Measurements from ENCODE around the gene SAMHD1.
"Not testable (repeated sequence)": the region's sequence is repeated elsewhere in the genome, so short reads cannot be mapped to it uniquely, and the experiment has no call there.

Gene SAMHD1

DNA sequence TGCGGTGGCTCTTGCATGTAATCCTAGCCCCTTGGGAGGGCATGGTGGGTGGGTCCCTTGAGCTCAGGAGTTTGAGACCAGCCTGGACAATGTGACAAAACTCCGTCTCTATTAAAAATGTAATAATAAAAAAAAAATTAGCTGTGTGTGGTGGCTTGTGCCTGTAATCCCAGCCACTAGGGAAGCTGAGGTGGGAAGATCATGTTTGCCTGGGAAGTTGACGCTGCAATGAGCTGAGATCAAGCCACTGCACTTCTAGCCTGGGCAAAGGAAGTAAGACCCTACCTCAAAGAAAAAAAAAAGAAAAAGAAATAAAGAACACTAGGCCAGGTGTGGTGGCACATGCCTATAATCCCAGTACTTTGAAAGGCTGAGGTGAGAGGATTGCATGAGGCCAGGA is 4.5 kb upstream of the SAMHD1 start:
- no peak for DNase-seq (ENCODE audit: low read depth)

DNA sequence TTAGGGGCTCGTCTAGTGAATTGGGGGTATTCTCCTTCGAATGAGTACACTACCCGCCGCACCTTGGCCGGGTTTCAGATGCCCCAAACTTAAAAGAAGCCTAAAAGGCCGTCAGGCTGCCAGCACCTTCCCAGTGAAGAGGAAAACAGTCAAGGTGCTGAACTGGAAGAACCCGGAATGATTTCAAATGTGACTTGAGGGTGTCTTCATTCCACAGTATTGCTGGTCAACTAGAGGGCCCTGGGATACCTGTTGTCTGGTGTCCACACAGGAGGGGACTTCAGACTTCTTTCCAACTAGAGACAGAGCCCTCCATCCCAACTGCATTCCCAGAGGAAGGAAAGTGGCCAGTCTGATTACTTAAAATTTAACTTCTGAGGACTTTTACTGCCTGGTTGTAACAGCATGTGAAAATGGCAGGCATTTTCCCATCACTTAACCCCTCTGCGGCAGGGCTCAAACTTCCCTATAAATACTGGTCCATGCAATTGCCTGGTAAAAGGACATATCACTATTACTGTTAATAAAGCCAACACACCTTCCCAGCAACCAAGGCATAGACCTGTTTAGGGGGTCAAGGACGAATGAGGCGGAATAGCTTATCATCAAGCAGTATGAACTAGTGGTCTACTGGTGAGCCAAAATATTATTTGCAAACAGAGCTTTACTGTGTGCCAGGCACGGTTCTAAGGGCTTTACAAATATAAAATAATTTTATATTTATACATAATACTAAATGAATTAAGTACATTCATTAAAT is 651 bp upstream of the SAMHD1 start:
- DNase-seq (ENCODE audit: low read depth): no peak

DNA sequence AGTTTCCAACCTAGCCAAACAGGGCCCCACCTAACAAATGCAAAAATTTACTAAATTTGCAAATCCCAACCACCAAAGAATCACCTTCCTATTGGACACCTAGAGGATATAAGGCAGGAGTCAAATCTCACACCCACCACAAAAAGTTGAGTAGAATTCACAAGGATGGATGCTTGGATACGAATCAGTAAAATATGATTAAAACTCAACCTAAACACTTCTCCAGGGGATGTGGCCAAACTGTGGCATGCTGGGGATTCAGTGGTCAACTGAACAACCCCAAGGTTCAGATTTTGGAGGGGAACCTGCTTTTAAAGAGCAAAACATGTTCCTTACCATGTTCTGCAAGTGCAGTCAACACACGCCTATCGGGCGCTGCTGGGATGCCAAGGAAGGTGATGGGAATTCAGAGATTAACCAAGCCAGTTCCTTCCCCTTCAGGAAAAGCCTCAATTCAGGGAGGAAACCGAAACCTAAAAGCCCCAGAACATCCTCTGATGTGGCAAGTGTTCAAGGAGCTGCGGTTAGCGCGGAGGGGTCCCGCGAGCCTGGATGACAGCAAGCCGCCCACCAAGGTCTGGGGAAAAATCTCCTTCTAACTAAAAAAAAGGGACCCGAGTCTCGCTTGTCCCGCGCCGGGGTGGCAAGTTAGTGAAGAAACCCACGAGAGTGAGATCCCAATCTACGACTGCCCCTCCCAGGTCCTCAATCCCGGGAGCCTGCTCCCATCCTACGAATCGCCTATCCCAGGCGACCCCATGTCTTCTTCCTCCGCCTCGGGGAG is 902 bp downstream of the SAMHD1 start:
- no peak for DNase-seq (ENCODE audit: low read depth)

DNA sequence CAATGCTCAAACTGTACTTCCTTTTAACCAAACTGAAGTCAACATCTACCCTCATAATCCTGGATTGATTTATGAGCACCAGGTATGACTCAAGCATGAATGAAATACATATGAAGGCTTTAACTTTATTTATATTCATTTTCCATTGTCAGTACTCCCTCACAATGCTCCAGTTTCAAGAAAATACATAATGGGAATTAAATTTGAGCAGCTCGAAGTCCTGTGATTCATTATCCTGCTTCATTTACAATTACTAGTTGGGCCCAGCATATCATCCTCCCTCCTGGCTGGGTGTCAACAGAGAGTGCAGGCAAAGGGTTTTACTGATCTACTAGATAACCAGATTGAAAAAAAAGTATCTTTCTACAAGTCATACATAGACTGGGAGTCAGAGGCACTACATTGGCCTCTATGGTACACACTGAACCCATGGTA is 10.1 kb downstream of the SAMHD1 start:
- DNase-seq (ENCODE audit: low read depth): peak; percentile 35

DNA sequence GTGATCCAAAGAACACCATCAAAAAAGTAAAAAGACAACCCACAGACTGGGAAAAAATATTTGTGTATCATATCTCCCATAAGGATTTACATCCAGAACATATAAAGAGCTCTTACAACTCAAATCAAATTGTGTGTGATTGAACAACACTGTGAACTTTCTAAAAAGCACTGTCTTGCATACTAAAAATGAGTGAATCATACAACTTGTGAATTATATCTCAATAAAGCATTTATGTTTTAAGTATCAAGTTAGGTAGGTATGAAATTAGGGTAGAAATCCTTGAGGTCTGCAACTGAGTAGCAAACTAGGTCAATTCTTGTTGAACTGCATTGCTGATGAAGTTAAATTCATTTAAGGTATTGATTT is 14.1 kb downstream of the SAMHD1 start:
- DNase-seq (ENCODE audit: low read depth): no peak

DNA sequence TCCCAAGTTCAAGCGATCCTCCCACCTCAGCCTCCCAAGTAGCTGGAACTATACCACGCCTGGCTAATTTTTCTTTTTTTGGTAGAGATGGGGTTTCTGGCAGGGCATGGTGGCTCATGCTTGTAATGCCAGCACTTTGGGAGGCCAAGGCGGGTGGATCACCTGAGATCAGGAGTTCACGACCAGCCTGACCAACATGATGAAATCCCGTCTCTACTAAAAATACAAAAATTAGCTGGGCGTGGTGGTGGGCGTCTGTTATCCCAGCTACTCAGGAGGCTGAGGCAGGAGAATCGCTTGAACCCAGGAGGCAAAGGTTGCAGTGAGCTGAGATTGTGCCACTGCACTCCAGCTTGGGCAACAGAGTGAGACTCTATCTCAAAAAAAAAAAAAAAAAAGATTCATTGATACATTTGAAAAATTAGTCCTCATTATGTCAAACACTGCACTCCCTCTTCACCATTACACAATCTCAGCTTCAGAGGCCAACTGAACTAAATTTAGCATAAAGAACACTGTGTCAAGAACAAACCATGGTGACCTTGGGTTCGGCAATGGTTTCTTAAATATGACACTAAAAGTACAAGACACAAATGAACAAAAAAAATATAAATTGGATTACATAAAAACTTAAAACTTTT is 14.6 kb downstream of the SAMHD1 start:
- DNase-seq (ENCODE audit: low read depth): not testable (repeated sequence)

DNA sequence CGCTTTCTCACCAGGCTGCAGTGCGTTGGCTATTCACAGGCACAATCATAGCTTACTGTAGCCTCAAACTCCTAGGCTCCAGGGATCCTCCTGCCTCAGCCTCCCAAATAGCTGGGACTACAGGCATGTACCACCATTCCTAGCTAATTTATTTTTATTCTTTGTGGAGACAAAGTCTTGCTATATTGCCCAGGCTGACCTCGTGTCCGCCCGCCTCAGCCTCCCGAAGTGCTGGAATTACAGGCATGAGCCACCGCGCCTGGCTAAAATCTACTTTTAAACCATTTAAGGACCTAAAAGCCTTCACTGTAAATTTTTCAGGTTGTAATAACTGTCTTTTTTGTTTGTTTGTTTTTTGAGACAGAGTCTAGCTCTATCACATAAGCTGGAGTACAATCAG is 15.2 kb downstream of the SAMHD1 start:
- DNase-seq (ENCODE audit: low read depth): no peak

DNA sequence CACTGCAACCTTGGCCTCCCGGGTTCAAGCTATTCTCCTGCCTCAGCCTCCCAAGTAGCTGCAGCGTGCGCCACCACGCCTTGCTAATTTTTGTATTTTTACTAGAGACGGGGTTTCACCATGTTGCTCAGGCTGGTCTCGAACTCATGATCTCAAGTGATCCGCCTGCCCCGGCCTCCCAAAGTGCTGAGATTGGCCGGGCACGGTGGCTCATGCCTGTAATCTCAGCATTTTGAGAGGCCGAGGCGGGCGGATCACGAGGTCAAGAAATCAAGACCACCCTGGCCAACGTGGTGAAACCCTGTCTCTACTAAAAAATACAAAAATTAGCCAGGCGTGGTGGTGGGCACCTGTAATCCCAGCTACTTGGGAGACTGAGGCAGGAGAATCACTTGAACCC is 17.9 kb downstream of the SAMHD1 start:
- not testable (repeated sequence) for DNase-seq (ENCODE audit: low read depth)

DNA sequence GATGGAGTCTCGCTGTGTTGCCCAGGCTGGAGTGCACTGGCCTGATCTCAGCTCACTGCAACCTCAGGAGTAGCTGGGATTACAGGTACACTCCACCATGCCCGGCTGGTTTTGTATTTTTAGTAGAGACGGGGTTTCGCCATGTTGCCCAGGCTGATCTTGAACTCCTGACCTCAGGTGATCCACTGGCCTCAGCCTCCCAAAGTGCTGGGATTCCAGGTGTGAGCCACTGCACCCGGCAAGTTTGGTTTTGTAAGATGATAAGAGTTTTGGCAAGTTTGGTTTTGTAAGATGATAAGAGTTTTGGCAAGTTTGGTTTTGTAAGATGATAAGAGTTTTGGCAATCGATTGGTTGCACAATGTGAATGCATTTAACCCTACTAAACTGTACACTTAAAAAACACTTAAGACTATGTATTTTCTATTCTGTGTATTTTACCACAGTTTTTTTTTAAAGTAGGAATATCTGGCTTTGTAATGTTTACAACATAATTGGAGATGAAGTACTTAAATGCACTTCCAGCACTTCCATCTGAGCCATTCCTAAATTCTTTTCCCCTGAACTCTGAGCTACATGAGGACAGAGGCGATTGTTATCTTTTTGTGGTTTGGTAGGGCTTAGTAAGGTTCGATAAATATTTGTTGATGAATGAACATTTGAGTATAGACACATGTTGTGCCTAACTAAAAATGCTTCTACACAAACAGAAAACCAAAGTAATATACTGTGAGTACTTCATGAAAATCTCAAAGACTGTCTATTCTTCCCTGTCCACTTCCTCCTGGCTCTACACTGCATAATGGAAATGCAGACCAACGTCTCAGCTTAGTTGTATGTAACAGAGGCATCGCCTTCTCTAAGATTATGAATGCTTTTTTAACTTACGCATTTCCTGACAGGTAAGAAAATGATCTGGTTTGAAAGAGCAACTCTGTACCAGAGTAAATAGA is 18.8 kb downstream of the SAMHD1 start:
- DNase-seq (ENCODE audit: low read depth): no peak

DNA sequence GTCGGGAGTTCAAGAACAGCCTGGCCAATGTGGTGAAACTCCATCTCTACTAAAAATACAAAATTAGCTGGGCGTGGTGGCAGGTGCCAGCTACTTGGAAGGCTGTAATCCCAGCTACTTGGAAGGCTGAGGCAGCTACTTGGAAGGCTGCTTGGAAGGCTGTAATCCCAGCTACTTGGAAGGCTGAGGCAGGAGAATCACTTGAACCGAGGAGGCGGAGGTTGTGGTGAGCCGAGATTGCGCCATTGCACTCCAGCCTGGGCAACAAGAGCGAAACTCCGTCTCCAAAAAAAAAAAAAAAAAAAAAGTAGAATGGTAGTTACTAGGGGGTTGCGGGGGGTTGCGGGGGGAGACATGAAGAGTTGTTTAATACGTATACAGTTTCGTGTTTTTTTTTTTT is 19.4 kb downstream of the SAMHD1 start:
- not testable (repeated sequence) for DNase-seq (ENCODE audit: low read depth)

DNA sequence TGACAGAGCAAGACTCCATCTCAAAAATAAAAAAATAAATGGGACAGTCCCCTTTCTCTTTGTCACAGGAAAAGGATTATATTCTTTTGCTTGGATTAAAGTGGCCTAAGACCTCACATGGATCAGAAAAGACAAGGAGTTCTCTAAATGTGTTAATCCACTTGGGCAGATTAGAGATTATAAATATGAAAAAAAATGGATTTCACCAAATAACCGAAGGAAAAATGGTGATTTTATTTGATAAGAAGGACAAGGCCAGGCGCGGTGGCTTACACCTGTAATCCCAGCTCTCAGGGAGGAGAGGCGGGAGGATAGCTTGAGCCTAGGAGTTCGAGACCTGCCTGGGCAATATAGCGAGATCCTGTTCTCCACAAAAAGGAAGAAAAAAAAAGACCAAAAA is 21.8 kb downstream of the SAMHD1 start:
- no peak for DNase-seq (ENCODE audit: low read depth)

DNA sequence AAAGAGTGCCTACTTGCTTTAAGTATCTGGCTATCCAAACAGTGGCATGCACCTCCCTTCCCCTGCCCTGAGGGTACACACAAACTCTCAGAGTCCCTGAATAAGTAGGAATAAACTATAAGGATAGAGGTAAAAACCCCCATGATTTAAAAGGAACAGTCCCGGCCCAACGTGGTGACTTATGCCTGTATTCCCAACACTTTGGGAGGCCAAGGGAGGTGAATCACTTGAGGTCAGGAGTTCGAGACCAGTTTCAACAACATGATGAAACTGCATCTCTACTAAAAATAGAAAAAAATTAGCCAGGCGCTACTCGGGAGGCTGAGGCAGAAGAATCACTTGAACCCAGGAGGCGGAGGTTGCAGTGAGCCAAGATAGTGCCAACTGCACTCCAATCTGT is 22.2 kb downstream of the SAMHD1 start:
- DNase-seq (ENCODE audit: low read depth): no peak

DNA sequence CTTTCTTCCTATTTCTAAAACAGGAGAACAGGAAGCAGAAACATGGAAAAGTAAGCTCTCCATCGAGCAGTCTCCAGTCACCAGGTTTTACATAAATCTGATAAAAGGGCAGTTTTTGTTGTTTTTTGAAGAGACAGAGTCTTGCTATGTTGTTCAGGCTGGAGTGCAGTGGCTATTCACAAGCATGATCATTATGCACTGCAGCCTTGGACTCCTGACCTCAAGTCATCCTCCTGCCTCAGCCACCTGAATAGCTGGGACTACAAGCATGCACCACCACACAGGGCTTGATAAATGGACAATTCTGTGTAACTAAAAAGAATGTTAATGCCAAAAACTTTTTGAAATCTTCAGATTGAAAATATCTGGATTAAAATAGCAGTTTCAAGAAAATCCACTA is 23.8 kb downstream of the SAMHD1 start:
- no peak for DNase-seq (ENCODE audit: low read depth)

DNA sequence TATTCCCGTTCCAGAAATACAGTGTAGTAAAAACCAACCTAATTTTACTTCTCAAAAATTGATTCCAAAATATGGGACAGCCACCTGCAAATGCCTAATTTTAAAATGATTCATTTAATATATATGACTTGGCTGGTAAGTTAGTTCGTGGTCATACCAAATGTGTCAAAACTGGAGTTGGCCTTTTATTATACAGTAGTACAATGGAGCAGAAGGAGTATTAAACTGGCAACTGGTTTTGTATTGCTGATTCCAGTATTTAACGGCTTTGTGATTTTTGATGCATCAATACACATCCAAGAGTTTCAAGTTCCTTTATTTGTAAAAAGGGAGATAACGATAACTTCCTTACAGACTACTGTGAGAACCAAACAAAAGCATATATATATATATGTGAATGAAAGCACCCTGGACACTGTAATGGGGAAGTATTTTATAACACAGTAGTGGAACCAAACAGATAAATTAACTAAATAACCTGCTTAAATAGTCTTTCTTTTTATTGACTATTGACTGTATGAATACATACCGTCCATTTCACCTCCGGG is 24.8 kb downstream of the SAMHD1 start:
- DNase-seq (ENCODE audit: low read depth): no peak

DNA sequence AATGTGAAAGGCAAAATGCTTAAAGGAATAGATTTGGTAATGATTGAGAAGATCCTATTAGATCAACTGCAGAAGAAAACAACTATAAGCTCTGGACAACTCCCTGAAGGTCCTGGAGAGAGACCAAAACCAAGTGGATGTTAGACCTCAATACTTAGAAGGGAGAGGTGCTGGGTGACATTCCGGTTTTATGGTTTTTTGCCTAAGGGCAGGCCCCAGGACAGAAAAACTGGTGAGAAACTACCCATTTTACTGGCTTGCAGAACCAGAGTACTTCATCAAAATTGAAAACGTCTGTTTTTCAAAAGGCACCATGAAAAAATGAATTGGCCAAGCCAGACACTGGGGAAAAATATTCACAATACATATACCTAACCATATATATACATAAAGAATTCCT is 26.3 kb downstream of the SAMHD1 start:
- DNase-seq (ENCODE audit: low read depth): no peak

DNA sequence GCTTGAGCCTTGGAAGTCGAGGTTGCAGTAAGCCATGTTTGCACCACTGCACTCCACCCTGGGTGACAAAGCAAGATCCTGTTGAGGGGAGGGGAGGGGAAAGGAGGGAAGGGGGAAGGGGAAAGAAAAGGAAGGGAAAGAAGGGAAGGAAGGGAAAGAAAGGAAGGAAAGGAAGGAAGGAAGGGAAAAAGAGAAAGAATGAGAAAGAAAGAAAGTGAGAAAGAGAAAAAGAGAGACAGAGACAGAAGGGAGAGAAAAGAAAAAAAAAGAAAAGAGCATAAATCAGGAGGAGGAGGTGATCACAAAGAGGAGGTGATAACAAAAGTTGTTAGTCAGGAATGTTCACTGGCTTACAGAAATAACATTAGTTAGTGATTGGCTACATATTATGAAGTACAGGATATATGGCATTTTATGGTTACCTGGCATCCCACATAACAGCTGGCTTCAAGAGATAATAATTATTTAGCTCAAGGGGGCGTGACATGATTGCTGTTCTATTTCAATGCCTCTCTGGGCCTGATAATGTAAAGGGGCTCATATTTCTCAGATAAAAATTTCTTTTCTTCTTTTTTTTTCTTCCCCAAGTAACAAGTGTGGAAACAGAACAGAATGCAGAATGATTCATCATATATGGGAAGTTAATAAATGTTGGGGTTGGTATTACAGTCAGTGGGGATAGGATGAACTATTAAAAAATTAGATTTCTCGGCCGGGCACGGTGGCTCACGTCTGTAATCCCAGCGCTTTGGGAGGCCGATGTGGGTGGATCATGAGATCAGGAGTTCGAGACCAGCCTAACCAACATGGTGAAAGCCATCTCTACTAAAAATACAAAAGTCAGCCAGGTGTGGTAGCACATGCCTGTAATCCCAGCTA is 27.1 kb downstream of the SAMHD1 start:
- no peak for DNase-seq (ENCODE audit: low read depth)

DNA sequence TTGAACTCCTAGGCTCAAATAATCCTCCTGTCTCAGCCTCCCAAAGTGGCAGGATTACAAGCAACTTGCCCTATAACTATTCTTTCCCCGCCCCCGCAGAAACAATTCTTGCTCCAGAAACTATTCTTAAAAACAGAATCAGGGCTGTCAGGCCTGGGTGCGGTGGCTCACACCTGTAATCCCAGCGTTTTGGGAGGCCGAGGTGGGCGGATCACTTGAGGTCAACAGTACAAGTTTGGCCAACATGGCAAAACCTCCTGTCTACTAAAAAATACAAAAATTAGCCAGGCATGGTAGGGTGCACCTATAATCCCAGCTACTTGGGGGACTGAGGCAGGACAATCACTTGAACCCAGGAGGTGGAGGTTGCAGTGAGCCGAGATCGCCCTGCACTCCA is 31.2 kb downstream of the SAMHD1 start:
- DNase-seq (ENCODE audit: low read depth): no peak

DNA sequence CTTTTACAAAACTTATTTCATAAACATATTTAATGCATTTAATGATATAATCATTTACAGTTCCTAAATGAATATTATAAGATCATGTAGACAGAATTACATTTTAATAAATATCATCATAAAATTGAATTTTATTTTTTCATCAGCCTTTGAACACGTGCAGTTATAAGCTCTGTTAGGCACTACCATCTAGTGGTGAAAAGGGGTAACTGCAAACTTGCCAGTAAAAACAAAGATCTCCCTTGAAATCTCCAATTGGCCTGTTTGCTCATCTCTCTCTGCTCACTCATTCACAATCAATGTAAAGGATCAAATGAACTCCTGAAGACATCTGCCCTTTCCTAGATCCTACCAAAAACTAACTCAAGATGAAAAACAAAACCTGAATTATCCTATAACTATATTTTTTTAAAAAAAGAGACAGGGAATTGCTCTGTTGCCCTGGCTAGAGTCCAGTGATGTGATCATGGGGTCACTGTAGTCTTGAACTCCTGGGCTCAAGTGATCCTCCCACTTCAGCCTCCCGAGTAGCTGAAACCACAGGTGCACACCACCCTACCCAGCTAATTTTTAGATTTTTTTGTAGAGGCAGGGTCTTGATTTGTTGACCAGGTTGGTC is 31.7 kb downstream of the SAMHD1 start:
- DNase-seq (ENCODE audit: low read depth): peak; percentile 52

DNA sequence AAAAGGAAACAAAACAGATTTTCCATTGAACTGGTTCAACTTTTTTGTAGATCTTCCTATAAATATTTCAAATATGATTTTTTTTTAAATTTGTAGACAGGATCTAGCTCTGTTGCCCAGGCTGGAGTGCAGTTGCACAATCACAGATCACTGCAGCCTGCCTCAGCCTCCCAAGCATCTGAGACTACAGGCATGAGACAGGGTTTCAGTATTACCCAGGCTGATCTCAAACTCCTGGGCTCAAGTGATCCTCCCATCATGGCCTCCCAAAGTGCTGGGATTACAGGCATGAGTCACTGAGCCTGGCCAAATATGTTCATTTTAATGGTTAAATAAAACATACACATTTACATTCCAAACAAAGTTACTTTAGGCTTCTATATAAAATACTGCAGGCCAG is 33.6 kb downstream of the SAMHD1 start:
- DNase-seq (ENCODE audit: low read depth): no peak

DNA sequence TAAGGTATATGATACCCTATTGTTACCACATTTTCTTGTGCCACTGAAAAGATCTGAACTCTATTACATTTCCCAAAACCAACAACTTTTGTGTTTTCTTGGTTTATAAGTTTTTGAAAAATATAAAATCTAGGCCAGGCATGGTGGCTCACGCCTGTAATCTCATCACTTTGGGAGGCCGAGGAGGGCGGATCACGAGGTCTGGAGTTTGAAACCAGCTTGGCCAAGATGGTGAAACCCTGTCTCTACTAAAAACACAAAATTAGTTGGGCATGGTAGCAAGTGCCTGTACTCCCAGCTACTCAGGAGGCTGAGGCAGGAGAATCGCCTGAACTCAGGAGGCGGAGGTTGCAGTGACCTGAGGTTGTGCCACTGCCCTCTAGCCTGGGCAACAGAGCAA is 34.3 kb downstream of the SAMHD1 start:
- no peak for DNase-seq (ENCODE audit: low read depth)
